DND-41 (cell line): ENCODE measurements around the gene VPS8.

Experiments used
- CTCF ChIP-seq: IDR thresholded peaks from 2 replicates; pipeline ENCODE4 v1.5.1; 2012; ENCODE audit warnings: borderline replicate concordance, low read length, moderate library complexity, mild to moderate bottlenecking; ENCODE audit not compliant: poor library complexity, severe bottlenecking; ENCODE audit errors: extremely low read depth
- EZH2 ChIP-seq: IDR thresholded peaks from 3 replicates; pipeline ENCODE4 v1.6.1; 2012; ENCODE audit warnings: borderline replicate concordance, low read depth, mild to moderate bottlenecking, moderate library complexity, low read length, inconsistent platforms; ENCODE audit not compliant: severe bottlenecking

- TF ChIP-seq CTCF (no peak), EZH2 (no peak)
These were observed 135.0 kb downstream of the VPS8 start for GRCh38 chr3:184946917-184947316.
